H1 (cell line): Measurements from ENCODE around the gene MCUR1.

Experiments
- ATF2 ChIP-seq: IDR thresholded peaks from 2 replicates; pipeline ENCODE4 v1.6.1; 2012; ENCODE audit warnings: low read length, inconsistent platforms
- CTCF ChIP-seq, 3 experiments: IDR thresholded peaks; 1 replicate in 2 of 3; 2 replicates in 1 of 3; pipeline versions ENCODE4 v1.5.1 to v1.6.1; 2011; ENCODE audit warnings: low read length in 3 of 3, mild to moderate bottlenecking in 3 of 3, inconsistent platforms in 2 of 3, low read depth in 1 of 3, moderate library complexity in 1 of 3; ENCODE audit not compliant: insufficient read depth in 1 of 3; ENCODE audit errors: control extremely low read depth in 1 of 3
- EZH2 ChIP-seq: fragments of 200-600 bp; sonication (generic); IDR thresholded peaks from 2 replicates; pipeline ENCODE4 v1.7.1; 2012; ENCODE audit warnings: low read depth, mild to moderate bottlenecking, moderate library complexity, low read length, inconsistent platforms; ENCODE audit not compliant: severe bottlenecking

- TF ChIP-seq CTCF (IDR thresholded peaks at IDR 0.05; ENCODE audit: control extremely low read depth in 1 of 3, insufficient read depth in 1 of 3, low read depth in 1 of 3, low read length in 3 of 3) (no peak), ATF2 (no peak), EZH2 (no peak)
Measured at GRCh38 chr6:13776602-13777001, 37.8 kb downstream of the MCUR1 start.
